ENCODE results near the gene IDNK.

IDNK gene

GRCh38 chr9:83622939-83623678 lies at the start of gene IDNK:
Gene IDNK (plus strand): TSS chr9:83623143. CDS start chr9:83623172, 29 bp downstream.
- H3K4me1 ChIP-seq, result peaks cover 4% of the 10 kb centered on the region
- H3K4me3 ChIP-seq (ENCODE audit: low read depth, low read length), result peak within 1 kb of the TSS; percentile 69
- peak within 1 kb of the TSS; percentile 82 for H3K27ac ChIP-seq
- peak within 1 kb of the TSS; percentile 61 for H3K9ac ChIP-seq
- TF ChIP-seq CTCF (IDR thresholded peaks at IDR 0.05), result no peak
- H2AFZ ChIP-seq, result peak within 1 kb of the TSS; percentile 80
- no peaks in the 10 kb centered on the region for H3K36me3 ChIP-seq (ENCODE audit: control insufficient read depth, insufficient read depth, low read length)
- H3K4me2 ChIP-seq (ENCODE audit: low read length), result peak within 1 kb of the TSS; percentile 80
- no peaks in the 10 kb centered on the region for H3K9me3 ChIP-seq (ENCODE audit: control insufficient read depth, low read length)
- no peaks in the 10 kb centered on the region for H3K79me2 ChIP-seq
- H3K27me3 ChIP-seq (ENCODE audit: control insufficient read depth, insufficient read depth, low read length), result no peaks in the 10 kb centered on the region

GRCh38 chr9:83574482-83574881 lies 48.5 kb upstream of the IDNK start:
- no peaks in the 10 kb centered on the region for H3K27me3 ChIP-seq (ENCODE audit: control insufficient read depth, insufficient read depth, low read length)
- no peaks in the 10 kb centered on the region for H3K79me2 ChIP-seq
- no peak overlapping the region for H3K9ac ChIP-seq
- H2AFZ ChIP-seq, result no peak overlapping the region
- no peak overlapping the region for H3K4me2 ChIP-seq (ENCODE audit: low read length)
- TF ChIP-seq CTCF (IDR thresholded peaks at IDR 0.05), result no peak
- no peak overlapping the region for H3K27ac ChIP-seq
- H3K4me3 ChIP-seq (ENCODE audit: low read depth, low read length), result no peak overlapping the region
- no peaks in the 10 kb centered on the region for H3K9me3 ChIP-seq (ENCODE audit: control insufficient read depth, low read length)
- H3K36me3 ChIP-seq (ENCODE audit: control insufficient read depth, insufficient read depth, low read length), result no peaks in the 10 kb centered on the region
- peaks cover 8% of the 10 kb centered on the region for H3K4me1 ChIP-seq

GRCh38 chr9:83582029-83582428 lies 40.9 kb upstream of the IDNK start:
- H3K4me2 ChIP-seq (ENCODE audit: low read length), result no peak overlapping the region
- no peaks in the 10 kb centered on the region for H3K4me1 ChIP-seq
- no peaks in the 10 kb centered on the region for H3K36me3 ChIP-seq (ENCODE audit: control insufficient read depth, insufficient read depth, low read length)
- no peak overlapping the region for H3K27ac ChIP-seq
- no peak overlapping the region for H3K9ac ChIP-seq
- no peaks in the 10 kb centered on the region for H3K27me3 ChIP-seq (ENCODE audit: control insufficient read depth, insufficient read depth, low read length)
- H3K4me3 ChIP-seq (ENCODE audit: low read depth, low read length), result no peak overlapping the region
- H3K9me3 ChIP-seq (ENCODE audit: control insufficient read depth, low read length), result no peaks in the 10 kb centered on the region
- no peak overlapping the region for H2AFZ ChIP-seq
- no peaks in the 10 kb centered on the region for H3K79me2 ChIP-seq
- TF ChIP-seq CTCF (IDR thresholded peaks at IDR 0.05), result no peak

GRCh38 chr9:83583151-83584014 lies 39.6 kb upstream of the IDNK start:
- H3K4me1 ChIP-seq, result no peaks in the 10 kb centered on the region
- no peaks in the 10 kb centered on the region for H3K27me3 ChIP-seq (ENCODE audit: control insufficient read depth, insufficient read depth, low read length)
- H3K9me3 ChIP-seq (ENCODE audit: control insufficient read depth, low read length), result no peaks in the 10 kb centered on the region
- TF ChIP-seq CTCF (IDR thresholded peaks at IDR 0.05), result peak; percentile 64
- no peak overlapping the region for H3K9ac ChIP-seq
- no peak overlapping the region for H2AFZ ChIP-seq
- no peaks in the 10 kb centered on the region for H3K79me2 ChIP-seq
- no peak overlapping the region for H3K4me3 ChIP-seq (ENCODE audit: low read depth, low read length)
- no peak overlapping the region for H3K4me2 ChIP-seq (ENCODE audit: low read length)
- H3K27ac ChIP-seq, result no peak overlapping the region
- no peaks in the 10 kb centered on the region for H3K36me3 ChIP-seq (ENCODE audit: control insufficient read depth, insufficient read depth, low read length)

Measured in parathyroid adenoma (tissue), 2 donors.